Left lung (tissue), 10 donors: ENCODE results near the gene GNS. TPM values are rescaled to one million over a fixed set of nuclear protein-coding genes. Genes with fewer than 3 reads are reported as not detected.

Experiments used
- ATAC-seq: fragments of 200-7000 bp; cut with Tn5 transposase; one replicate; pipeline ENCODE4 v1.9.1; 2020; ENCODE audit warnings: moderate library complexity
- DNase-seq, 4 donors: peaks; one replicate each; pipeline ENCODE4 v3.0.0-alpha.2; 2013 to 2020
- H3K27ac ChIP-seq, 2 donors: fragments of 200-600 bp; sonication (generic) in 1 of 2; one replicate each; pipeline versions ENCODE4 v1.5.0 to v1.8.0; 2020 to 2021
- H3K27me3 ChIP-seq, 2 donors: fragments of 200-600 bp; sonication (generic) in 1 of 2; one replicate each; pipeline versions ENCODE4 v1.5.0 to v1.8.0; 2020 to 2021
- H3K36me3 ChIP-seq, 2 donors: fragments of 200-600 bp; sonication (generic) in 1 of 2; one replicate each; pipeline versions ENCODE4 v1.5.0 to v1.8.0; 2020 to 2021
- H3K4me1 ChIP-seq, 2 donors: fragments of 200-600 bp; one replicate each; pipeline ENCODE4 v1.8.0; 2021
- H3K4me3 ChIP-seq, 2 donors: fragments of 200-600 bp; sonication (generic) in 1 of 2; one replicate each; pipeline versions ENCODE4 v1.5.0 to v1.8.0; 2020 to 2021; ENCODE audit warnings: mild to moderate bottlenecking in 1 of 2
- H3K9me3 ChIP-seq, 2 donors: fragments of 200-600 bp; sonication (generic) in 1 of 2; one replicate each; pipeline versions ENCODE4 v1.5.0 to v1.8.0; 2020 to 2021
- CTCF ChIP-seq, 2 donors: fragments of 200-600 bp; sonication (generic) in 1 of 2; IDR thresholded peaks; one replicate each; pipeline versions ENCODE4 v1.5.0 to v1.8.0; 2021; ENCODE audit warnings: antibody characterized with exemption in 2 of 2
- intact Hi-C, 2 donors: fragments of 100-400 bp; cut with DNase I; formaldehyde crosslinking; loops; one replicate each; pipeline versions ENCODE4 v1.11.2 to v1.14.2; 2022
- polyA plus RNA-seq, 6 donors: library from polyadenylated mRNA; unstranded; fragments of 120-200 nt; gene quantifications; one replicate each; pipeline ENCODE4 v1.2.1, GENCODE V29; 2013; ENCODE audit not compliant: insufficient read length in 6 of 6
- total RNA-seq, 2 donors: library from RNA; stranded (reverse); fragmentation: NEBNext Ultra II Directional; extraction: Animal tissue kit (Norgen Biotek cat#: 25700); gene quantifications; one replicate each; pipeline ENCODE4 v1.2.1, GENCODE V29; 2021
- donor health status: DM: no; HTN: yes; CAD: no.
- donor health status: DM: no; HTN: no; CAD: no.

GNS gene
- total and polyA plus RNA-seq, 8 donors, result 77.3 to 196 (median 96.0) TPM

- no peak overlapping the region for H3K4me3 ChIP-seq
- H3K27me3 ChIP-seq, result no peaks in the 10 kb centered on the region
- peak overlapping the region; percentile 73 to 78 for H3K27ac ChIP-seq
- TF ChIP-seq CTCF (IDR thresholded peaks at IDR 0.05), result no peak
- H3K36me3 ChIP-seq, result no peaks in the 10 kb centered on the region
- no peaks in the 10 kb centered on the region for H3K9me3 ChIP-seq
- H3K4me1 ChIP-seq, result peaks cover 28 to 100% of the 10 kb centered on the region in 2 donors
- ATAC-seq (no peak), DNase-seq (no peak)
- intact Hi-C loops, result no loop called here
These were observed 80.4 kb downstream of the GNS start for GRCh38 chr12:64678835-64679234.

- Histone ChIP-seq H3K27me3 (no peaks in the 10 kb centered on the region), H3K9me3 (no peaks in the 10 kb centered on the region), H3K4me3 (no peak overlapping the region), H3K4me1 (peaks cover 34 to 100% of the 10 kb centered on the region in 2 donors), H3K27ac (peak overlapping the region in 1 of 2 donors; percentile 69), H3K36me3 (no peaks in the 10 kb centered on the region)
- ATAC-seq (no peak), DNase-seq (no peak)
- intact Hi-C loops, result no loop called here
- no peak for TF ChIP-seq CTCF (IDR thresholded peaks at IDR 0.05)
These were observed 81.0 kb downstream of the GNS start for GRCh38 chr12:64678248-64678647.

- Histone ChIP-seq H3K4me1 (peaks cover 57 to 100% of the 10 kb centered on the region in 2 donors), H3K4me3 (no peak overlapping the region), H3K27ac (peak overlapping the region in 1 of 2 donors; percentile 69), H3K27me3 (no peaks in the 10 kb centered on the region), H3K36me3 (no peaks in the 10 kb centered on the region), H3K9me3 (no peaks in the 10 kb centered on the region)
- intact Hi-C loops, result no loop called here
- ATAC-seq, result peak; percentile 24
- no peak for TF ChIP-seq CTCF (IDR thresholded peaks at IDR 0.05)
- no peak for DNase-seq
These were observed 83.4 kb downstream of the GNS start for GRCh38 chr12:64675795-64676194.

GRCh38 chr12:64674367-64674922 is 84.8 kb downstream of the GNS start:
- ATAC-seq (no peak), DNase-seq (no peak)
- Histone ChIP-seq H3K27me3 (no peaks in the 10 kb centered on the region), H3K4me3 (no peak overlapping the region), H3K36me3 (no peaks in the 10 kb centered on the region), H3K4me1 (peaks cover 61 to 100% of the 10 kb centered on the region in 2 donors), H3K27ac (peak overlapping the region in 1 of 2 donors; percentile 81), H3K9me3 (no peaks in the 10 kb centered on the region)
- intact Hi-C loops, result no loop called here
- TF ChIP-seq CTCF (IDR thresholded peaks at IDR 0.05), result no peak

- H3K4me1 ChIP-seq, result peaks cover 59 to 100% of the 10 kb centered on the region in 2 donors
These were observed 85.6 kb downstream of the GNS start for GRCh38 chr12:64673490-64674169.

More at GRCh38 chr12:64673490-64674169, 85.6 kb downstream of the GNS start:
- DNase-seq (no peak), ATAC-seq (no peak)
- H3K9me3 ChIP-seq, result no peaks in the 10 kb centered on the region
- peak overlapping the region; percentile 37 to 81 for H3K27ac ChIP-seq
- intact Hi-C loops, result no loop called here
- no peaks in the 10 kb centered on the region for H3K36me3 ChIP-seq
- H3K4me3 ChIP-seq, result no peak overlapping the region
- H3K27me3 ChIP-seq, result no peaks in the 10 kb centered on the region
- no peak for TF ChIP-seq CTCF (IDR thresholded peaks at IDR 0.05)
